ENCODE results near the gene LAMC2. TPM values are rescaled to one million over a fixed set of nuclear protein-coding genes. Genes with fewer than 3 reads are reported as not detected.

Gene LAMC2
- total and polyA plus RNA-seq, 10 of the 15 experiments (the other 5 are each of a cell fraction or from before 2014, with no cell fraction given) = 0.27 to 1.5 (median 0.92) TPM

DNA sequence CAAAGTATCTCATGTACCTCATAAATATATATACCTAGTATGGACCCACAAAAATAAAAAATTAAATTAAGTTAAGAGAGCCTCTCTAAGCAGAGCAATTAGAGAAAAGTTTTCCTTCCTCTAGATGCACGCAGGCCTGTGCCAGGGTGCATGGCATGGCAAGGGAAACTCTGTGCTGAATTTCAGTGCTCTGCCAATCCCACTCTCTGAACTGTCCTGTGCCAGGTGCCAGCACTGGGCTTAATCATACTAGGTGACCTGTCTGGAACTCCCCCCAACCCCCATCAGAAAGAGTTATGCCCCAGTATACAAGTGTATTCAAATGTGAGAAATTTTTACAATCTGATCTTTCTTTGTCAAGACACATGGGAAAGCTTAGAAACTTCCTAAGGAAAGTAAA lies 10.4 kb upstream of the LAMC2 start (continued):
- TF ChIP-seq, protein P1, sequence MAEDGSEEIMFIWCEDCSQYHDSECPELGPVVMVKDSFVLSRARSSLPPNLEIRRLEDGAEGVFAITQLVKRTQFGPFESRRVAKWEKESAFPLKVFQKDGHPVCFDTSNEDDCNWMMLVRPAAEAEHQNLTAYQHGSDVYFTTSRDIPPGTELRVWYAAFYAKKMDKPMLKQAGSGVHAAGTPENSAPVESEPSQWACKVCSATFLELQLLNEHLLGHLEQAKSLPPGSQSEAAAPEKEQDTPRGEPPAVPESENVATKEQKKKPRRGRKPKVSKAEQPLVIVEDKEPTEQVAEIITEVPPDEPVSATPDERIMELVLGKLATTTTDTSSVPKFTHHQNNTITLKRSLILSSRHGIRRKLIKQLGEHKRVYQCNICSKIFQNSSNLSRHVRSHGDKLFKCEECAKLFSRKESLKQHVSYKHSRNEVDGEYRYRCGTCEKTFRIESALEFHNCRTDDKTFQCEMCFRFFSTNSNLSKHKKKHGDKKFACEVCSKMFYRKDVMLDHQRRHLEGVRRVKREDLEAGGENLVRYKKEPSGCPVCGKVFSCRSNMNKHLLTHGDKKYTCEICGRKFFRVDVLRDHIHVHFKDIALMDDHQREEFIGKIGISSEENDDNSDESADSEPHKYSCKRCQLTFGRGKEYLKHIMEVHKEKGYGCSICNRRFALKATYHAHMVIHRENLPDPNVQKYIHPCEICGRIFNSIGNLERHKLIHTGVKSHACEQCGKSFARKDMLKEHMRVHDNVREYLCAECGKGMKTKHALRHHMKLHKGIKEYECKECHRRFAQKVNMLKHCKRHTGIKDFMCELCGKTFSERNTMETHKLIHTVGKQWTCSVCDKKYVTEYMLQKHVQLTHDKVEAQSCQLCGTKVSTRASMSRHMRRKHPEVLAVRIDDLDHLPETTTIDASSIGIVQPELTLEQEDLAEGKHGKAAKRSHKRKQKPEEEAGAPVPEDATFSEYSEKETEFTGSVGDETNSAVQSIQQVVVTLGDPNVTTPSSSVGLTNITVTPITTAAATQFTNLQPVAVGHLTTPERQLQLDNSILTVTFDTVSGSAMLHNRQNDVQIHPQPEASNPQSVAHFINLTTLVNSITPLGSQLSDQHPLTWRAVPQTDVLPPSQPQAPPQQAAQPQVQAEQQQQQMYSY (CRISPR knock-in tag; IDR thresholded peaks at IDR 0.05) = no peak
- TF ChIP-seq, protein P2, sequence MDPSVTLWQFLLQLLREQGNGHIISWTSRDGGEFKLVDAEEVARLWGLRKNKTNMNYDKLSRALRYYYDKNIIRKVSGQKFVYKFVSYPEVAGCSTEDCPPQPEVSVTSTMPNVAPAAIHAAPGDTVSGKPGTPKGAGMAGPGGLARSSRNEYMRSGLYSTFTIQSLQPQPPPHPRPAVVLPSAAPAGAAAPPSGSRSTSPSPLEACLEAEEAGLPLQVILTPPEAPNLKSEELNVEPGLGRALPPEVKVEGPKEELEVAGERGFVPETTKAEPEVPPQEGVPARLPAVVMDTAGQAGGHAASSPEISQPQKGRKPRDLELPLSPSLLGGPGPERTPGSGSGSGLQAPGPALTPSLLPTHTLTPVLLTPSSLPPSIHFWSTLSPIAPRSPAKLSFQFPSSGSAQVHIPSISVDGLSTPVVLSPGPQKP (IDR thresholded peaks at IDR 0.05; ENCODE audit: low read depth, low read length) = no peak
- TF ChIP-seq, protein P3, sequence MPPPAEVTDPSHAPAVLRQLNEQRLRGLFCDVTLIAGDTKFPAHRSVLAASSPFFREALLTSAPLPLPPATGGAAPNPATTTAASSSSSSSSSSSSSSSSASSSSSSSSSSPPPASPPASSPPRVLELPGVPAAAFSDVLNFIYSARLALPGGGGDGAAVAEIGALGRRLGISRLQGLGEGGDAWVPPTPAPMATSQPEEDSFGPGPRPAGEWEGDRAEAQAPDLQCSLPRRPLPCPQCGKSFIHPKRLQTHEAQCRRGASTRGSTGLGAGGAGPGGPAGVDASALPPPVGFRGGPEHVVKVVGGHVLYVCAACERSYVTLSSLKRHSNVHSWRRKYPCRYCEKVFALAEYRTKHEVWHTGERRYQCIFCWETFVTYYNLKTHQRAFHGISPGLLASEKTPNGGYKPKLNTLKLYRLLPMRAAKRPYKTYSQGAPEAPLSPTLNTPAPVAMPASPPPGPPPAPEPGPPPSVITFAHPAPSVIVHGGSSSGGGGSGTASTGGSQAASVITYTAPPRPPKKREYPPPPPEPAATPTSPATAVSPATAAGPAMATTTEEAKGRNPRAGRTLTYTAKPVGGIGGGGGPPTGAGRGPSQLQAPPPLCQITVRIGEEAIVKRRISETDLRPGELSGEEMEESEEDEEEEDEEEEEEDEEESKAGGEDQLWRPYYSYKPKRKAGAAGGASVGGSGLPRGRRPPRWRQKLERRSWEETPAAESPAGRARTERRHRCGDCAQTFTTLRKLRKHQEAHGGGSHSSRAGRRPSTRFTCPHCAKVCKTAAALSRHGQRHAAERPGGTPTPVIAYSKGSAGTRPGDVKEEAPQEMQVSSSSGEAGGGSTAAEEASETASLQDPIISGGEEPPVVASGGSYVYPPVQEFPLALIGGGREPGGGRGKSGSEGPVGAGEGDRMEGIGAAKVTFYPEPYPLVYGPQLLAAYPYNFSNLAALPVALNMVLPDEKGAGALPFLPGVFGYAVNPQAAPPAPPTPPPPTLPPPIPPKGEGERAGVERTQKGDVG (CRISPR knock-in tag; IDR thresholded peaks at IDR 0.05) = no peak
- TF ChIP-seq, protein P4, sequence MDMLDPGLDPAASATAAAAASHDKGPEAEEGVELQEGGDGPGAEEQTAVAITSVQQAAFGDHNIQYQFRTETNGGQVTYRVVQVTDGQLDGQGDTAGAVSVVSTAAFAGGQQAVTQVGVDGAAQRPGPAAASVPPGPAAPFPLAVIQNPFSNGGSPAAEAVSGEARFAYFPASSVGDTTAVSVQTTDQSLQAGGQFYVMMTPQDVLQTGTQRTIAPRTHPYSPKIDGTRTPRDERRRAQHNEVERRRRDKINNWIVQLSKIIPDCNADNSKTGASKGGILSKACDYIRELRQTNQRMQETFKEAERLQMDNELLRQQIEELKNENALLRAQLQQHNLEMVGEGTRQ (IDR thresholded peaks at IDR 0.05; ENCODE audit: borderline replicate concordance, low read depth, low read length) = no peak
- TF ChIP-seq RBBP5 (conservative IDR thresholded peaks at IDR 0.05) (no peak), IKZF2 (IDR thresholded peaks at IDR 0.05) (no peak), PAX8 (IDR thresholded peaks at IDR 0.05) (no peak), NRF1 (conservative IDR thresholded peaks at IDR 0.05; ENCODE audit: low read depth, low read length) (no peak)
